ENCODE results near the gene GBF1. TPM values are rescaled to one million over a fixed set of nuclear protein-coding genes. Genes with fewer than 3 reads are reported as not detected.

The GBF1 gene
- total and polyA plus RNA-seq, 4 donors, result 6.0 to 27.2 (median 15.2) TPM

DNA sequence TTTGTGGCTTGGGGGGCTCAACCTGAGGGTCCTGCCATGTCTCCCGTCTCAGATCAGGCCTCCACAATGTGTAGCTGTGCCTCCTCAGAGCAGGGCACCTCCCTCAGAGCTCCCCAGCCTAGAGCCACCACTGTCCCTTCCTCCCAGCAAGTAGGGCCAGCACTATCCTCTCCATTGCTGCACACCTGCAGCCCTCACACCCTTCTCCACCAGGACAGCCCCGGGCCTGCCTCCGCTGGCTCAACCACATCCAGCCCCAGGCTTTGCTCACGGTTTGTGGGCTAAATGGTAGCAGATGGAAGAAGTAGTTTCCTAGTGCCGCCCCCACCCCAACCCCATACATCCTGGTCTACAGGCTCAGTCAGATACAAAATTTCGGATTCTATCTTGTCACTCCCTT, 160.3 kb downstream of the GBF1 start:
- no peak for DNase-seq (ENCODE audit: low spot score)
- H3K36me3 ChIP-seq (ENCODE audit: control insufficient read depth in 4 of 4, insufficient read depth in 3 of 4, low read depth in 1 of 4, low read length in 3 of 4), result peaks cover 0 to 18% (median 2%) of the 10 kb centered on the region in 4 donors
- no peak overlapping the region for H3K4me3 ChIP-seq (ENCODE audit: low read depth in 1 of 3, low read length in 3 of 3)
- WGBS, result 81% methylated on average over 6 of the region's 6 CpGs
- H3K27ac ChIP-seq (ENCODE audit: low read depth in 1 of 2, low read length in 2 of 2), result no peak overlapping the region
- no peak overlapping the region for H3K9ac ChIP-seq (ENCODE audit: low read depth in 1 of 2, low read length in 2 of 2)
- H3K4me1 ChIP-seq (ENCODE audit: control insufficient read depth in 4 of 4, insufficient read depth in 4 of 4, low read length in 3 of 4), result peaks cover 2 to 8% (median 5%) of the 10 kb centered on the region in 4 donors
- no peaks in the 10 kb centered on the region for H3K9me3 ChIP-seq (ENCODE audit: control insufficient read depth in 4 of 4, low read length in 3 of 4)
- peaks cover 0 to 8% (median 2%) of the 10 kb centered on the region in 4 donors for H3K27me3 ChIP-seq (ENCODE audit: control insufficient read depth in 4 of 4, insufficient read depth in 4 of 4, low read length in 3 of 4)
- no peak for TF ChIP-seq GABPA (IDR thresholded peaks at IDR 0.05 in 1 of 2, conservative IDR thresholded peaks at IDR 0.05 in 1 of 2)
- no peak for TF ChIP-seq HNF4G (IDR thresholded peaks at IDR 0.05)
- TF ChIP-seq, protein P1, sequence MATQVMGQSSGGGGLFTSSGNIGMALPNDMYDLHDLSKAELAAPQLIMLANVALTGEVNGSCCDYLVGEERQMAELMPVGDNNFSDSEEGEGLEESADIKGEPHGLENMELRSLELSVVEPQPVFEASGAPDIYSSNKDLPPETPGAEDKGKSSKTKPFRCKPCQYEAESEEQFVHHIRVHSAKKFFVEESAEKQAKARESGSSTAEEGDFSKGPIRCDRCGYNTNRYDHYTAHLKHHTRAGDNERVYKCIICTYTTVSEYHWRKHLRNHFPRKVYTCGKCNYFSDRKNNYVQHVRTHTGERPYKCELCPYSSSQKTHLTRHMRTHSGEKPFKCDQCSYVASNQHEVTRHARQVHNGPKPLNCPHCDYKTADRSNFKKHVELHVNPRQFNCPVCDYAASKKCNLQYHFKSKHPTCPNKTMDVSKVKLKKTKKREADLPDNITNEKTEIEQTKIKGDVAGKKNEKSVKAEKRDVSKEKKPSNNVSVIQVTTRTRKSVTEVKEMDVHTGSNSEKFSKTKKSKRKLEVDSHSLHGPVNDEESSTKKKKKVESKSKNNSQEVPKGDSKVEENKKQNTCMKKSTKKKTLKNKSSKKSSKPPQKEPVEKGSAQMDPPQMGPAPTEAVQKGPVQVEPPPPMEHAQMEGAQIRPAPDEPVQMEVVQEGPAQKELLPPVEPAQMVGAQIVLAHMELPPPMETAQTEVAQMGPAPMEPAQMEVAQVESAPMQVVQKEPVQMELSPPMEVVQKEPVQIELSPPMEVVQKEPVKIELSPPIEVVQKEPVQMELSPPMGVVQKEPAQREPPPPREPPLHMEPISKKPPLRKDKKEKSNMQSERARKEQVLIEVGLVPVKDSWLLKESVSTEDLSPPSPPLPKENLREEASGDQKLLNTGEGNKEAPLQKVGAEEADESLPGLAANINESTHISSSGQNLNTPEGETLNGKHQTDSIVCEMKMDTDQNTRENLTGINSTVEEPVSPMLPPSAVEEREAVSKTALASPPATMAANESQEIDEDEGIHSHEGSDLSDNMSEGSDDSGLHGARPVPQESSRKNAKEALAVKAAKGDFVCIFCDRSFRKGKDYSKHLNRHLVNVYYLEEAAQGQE (IDR thresholded peaks at IDR 0.05), result no peak
- TF ChIP-seq RAD21 (IDR thresholded peaks at IDR 0.05), result no peak
- no peak for TF ChIP-seq FOXA1 (IDR thresholded peaks at IDR 0.05)
- TF ChIP-seq JUND (IDR thresholded peaks at IDR 0.05), result no peak
- TF ChIP-seq, protein P2, sequence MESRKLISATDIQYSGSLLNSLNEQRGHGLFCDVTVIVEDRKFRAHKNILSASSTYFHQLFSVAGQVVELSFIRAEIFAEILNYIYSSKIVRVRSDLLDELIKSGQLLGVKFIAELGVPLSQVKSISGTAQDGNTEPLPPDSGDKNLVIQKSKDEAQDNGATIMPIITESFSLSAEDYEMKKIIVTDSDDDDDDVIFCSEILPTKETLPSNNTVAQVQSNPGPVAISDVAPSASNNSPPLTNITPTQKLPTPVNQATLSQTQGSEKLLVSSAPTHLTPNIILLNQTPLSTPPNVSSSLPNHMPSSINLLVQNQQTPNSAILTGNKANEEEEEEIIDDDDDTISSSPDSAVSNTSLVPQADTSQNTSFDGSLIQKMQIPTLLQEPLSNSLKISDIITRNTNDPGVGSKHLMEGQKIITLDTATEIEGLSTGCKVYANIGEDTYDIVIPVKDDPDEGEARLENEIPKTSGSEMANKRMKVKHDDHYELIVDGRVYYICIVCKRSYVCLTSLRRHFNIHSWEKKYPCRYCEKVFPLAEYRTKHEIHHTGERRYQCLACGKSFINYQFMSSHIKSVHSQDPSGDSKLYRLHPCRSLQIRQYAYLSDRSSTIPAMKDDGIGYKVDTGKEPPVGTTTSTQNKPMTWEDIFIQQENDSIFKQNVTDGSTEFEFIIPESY (IDR thresholded peaks at IDR 0.05), result no peak
- TF ChIP-seq TAF1 (conservative IDR thresholded peaks at IDR 0.05), result no peak
- no peak for TF ChIP-seq RXRA (IDR thresholded peaks at IDR 0.05)
- TF ChIP-seq FOXA2 (IDR thresholded peaks at IDR 0.05), result no peak
- no peak for TF ChIP-seq YY1 (IDR thresholded peaks at IDR 0.05)
- TF ChIP-seq, protein P3, sequence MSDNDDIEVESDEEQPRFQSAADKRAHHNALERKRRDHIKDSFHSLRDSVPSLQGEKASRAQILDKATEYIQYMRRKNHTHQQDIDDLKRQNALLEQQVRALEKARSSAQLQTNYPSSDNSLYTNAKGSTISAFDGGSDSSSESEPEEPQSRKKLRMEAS (IDR thresholded peaks at IDR 0.05), result no peak
- TF ChIP-seq, protein P4, sequence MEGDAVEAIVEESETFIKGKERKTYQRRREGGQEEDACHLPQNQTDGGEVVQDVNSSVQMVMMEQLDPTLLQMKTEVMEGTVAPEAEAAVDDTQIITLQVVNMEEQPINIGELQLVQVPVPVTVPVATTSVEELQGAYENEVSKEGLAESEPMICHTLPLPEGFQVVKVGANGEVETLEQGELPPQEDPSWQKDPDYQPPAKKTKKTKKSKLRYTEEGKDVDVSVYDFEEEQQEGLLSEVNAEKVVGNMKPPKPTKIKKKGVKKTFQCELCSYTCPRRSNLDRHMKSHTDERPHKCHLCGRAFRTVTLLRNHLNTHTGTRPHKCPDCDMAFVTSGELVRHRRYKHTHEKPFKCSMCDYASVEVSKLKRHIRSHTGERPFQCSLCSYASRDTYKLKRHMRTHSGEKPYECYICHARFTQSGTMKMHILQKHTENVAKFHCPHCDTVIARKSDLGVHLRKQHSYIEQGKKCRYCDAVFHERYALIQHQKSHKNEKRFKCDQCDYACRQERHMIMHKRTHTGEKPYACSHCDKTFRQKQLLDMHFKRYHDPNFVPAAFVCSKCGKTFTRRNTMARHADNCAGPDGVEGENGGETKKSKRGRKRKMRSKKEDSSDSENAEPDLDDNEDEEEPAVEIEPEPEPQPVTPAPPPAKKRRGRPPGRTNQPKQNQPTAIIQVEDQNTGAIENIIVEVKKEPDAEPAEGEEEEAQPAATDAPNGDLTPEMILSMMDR (IDR thresholded peaks at IDR 0.05; ENCODE audit: low read depth, low read length, missing input control), result no peak

DNA sequence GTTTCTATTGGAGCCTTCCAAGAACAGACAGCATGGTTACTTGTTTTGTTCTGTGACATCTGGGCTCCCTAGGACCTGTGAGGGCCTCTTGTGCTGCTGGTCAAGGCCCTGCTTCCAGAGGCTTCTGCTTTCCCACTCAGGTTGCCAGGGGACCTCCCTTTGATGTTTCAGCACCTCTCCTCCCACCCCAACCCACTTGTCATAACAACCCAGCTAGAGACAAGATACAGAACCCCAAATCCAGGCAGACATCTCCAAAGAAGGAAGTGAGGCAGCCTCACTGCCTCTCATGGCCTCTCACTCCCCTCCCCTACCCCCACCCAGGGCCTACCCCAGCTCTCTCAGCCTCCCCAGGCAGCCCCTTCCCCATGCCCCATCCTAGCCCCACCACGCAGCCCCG, 161.5 kb downstream of the GBF1 start:
- WGBS, result 95% methylated on average over 2 of the region's 2 CpGs
- Histone ChIP-seq H3K9ac (ENCODE audit: low read depth in 1 of 2, low read length in 2 of 2) (no peak overlapping the region), H3K36me3 (ENCODE audit: control insufficient read depth in 4 of 4, insufficient read depth in 3 of 4, low read depth in 1 of 4, low read length in 3 of 4) (peaks cover 0 to 7% (median under 1%) of the 10 kb centered on the region in 4 donors), H3K27ac (ENCODE audit: low read depth in 1 of 2, low read length in 2 of 2) (no peak overlapping the region), H3K4me3 (ENCODE audit: low read depth in 1 of 3, low read length in 3 of 3) (no peak overlapping the region), H3K27me3 (ENCODE audit: control insufficient read depth in 4 of 4, insufficient read depth in 4 of 4, low read length in 3 of 4) (peaks cover 0 to 18% (median 4%) of the 10 kb centered on the region in 4 donors), H3K9me3 (ENCODE audit: control insufficient read depth in 4 of 4, low read length in 3 of 4) (no peaks in the 10 kb centered on the region), H3K4me1 (ENCODE audit: control insufficient read depth in 4 of 4, insufficient read depth in 4 of 4, low read length in 3 of 4) (peaks cover 2 to 8% (median 5%) of the 10 kb centered on the region in 4 donors)
- no peak for DNase-seq (ENCODE audit: low spot score)
- TF ChIP-seq, protein P5, sequence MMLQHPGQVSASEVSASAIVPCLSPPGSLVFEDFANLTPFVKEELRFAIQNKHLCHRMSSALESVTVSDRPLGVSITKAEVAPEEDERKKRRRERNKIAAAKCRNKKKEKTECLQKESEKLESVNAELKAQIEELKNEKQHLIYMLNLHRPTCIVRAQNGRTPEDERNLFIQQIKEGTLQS (IDR thresholded peaks at IDR 0.05), result no peak
- TF ChIP-seq, protein P2 (IDR thresholded peaks at IDR 0.05), result no peak
- TF ChIP-seq HNF4A (conservative IDR thresholded peaks at IDR 0.05) (no peak), HNF4G (IDR thresholded peaks at IDR 0.05) (no peak), SP1 (IDR thresholded peaks at IDR 0.05) (no peak), YY1 (IDR thresholded peaks at IDR 0.05) (no peak), FOXA2 (IDR thresholded peaks at IDR 0.05) (no peak), RXRA (IDR thresholded peaks at IDR 0.05) (no peak)
- TF ChIP-seq, protein P3 (IDR thresholded peaks at IDR 0.05), result no peak
